H9 (cell line): ENCODE measurements around the gene TENT5C. TPM values are rescaled to one million over a fixed set of nuclear protein-coding genes. Genes with fewer than 3 reads are reported as not detected.

Experiments
- DNase-seq: peaks from one replicate; pipeline ENCODE4 v3.0.0-alpha.2; 2017
- H2AFZ ChIP-seq: one replicate; pipeline ENCODE4 v1.6.1; 2013; ENCODE audit warnings: mild to moderate bottlenecking, low read length, control low read depth, moderate library complexity
- H2AK5ac ChIP-seq: 2 replicates; pipeline ENCODE4 v1.6.1; 2013; ENCODE audit warnings: low read length, control low read depth, mixed read lengths; ENCODE audit not compliant: insufficient read length
- H2BK120ac ChIP-seq: one replicate; pipeline ENCODE4 v1.6.1; 2013; ENCODE audit warnings: low read depth, mild to moderate bottlenecking, low read length, control low read depth, inconsistent platforms; ENCODE audit not compliant: poor library complexity, severe bottlenecking
- H2BK12ac ChIP-seq: 2 replicates; pipeline ENCODE4 v1.6.1; 2013; ENCODE audit warnings: low read length, control low read depth, mixed read lengths, low read depth; ENCODE audit not compliant: insufficient read length
- H2BK15ac ChIP-seq: 2 replicates; pipeline ENCODE4 v1.6.1; 2013; ENCODE audit warnings: low read depth, low read length, control low read depth
- H2BK20ac ChIP-seq: one replicate; pipeline ENCODE4 v1.6.1; 2013; ENCODE audit warnings: low read depth, mild to moderate bottlenecking, low read length, control low read depth, inconsistent platforms; ENCODE audit not compliant: poor library complexity, severe bottlenecking
- H2BK5ac ChIP-seq: 2 replicates; pipeline ENCODE4 v1.6.1; 2013; ENCODE audit warnings: low read length, control low read depth, mixed read lengths; ENCODE audit not compliant: insufficient read length
- H3K14ac ChIP-seq: 2 replicates; pipeline ENCODE4 v1.6.1; 2013; ENCODE audit warnings: low read length, control low read depth; ENCODE audit not compliant: insufficient read depth
- H3K18ac ChIP-seq: 2 replicates; pipeline ENCODE4 v1.6.1; 2013; ENCODE audit warnings: low read depth, mild to moderate bottlenecking, mixed read lengths, low read length, control low read depth; ENCODE audit not compliant: insufficient read length
- H3K23ac ChIP-seq: 2 replicates; pipeline ENCODE4 v1.6.1; 2013; ENCODE audit warnings: low read length, control low read depth, mixed read lengths, low read depth; ENCODE audit not compliant: insufficient read length
- H3K23me2 ChIP-seq: 2 replicates; pipeline ENCODE4 v1.6.1; 2013; ENCODE audit warnings: low read depth, mild to moderate bottlenecking, mixed read lengths, low read length, control low read depth; ENCODE audit not compliant: insufficient read length, poor library complexity, severe bottlenecking
- H3K27ac ChIP-seq: 2 replicates; pipeline ENCODE4 v1.5.1; 2013; ENCODE audit warnings: low read length, control low read depth, mixed read lengths, low read depth; ENCODE audit not compliant: insufficient read length
- H3K27me3 ChIP-seq: 2 replicates; pipeline ENCODE4 v1.6.1; 2013; ENCODE audit warnings: low read length, control low read depth, inconsistent platforms; ENCODE audit not compliant: insufficient read depth
- H3K4ac ChIP-seq: 2 replicates; pipeline ENCODE4 v1.6.1; 2013; ENCODE audit warnings: low read depth, mild to moderate bottlenecking, control low read depth, inconsistent platforms, low read length, moderate library complexity
- H3K4me1 ChIP-seq: 2 replicates; pipeline ENCODE4 v1.6.1; 2013; ENCODE audit warnings: low read length, control low read depth, inconsistent platforms; ENCODE audit not compliant: insufficient read depth
- H3K4me2 ChIP-seq: 2 replicates; pipeline ENCODE4 v1.6.1; 2013; ENCODE audit warnings: low read length, control low read depth, mixed read lengths; ENCODE audit not compliant: insufficient read length, insufficient read depth
- H3K56ac ChIP-seq: 2 replicates; pipeline ENCODE4 v1.6.1; 2013; ENCODE audit warnings: low read depth, mild to moderate bottlenecking, mixed read lengths, low read length, control low read depth; ENCODE audit not compliant: insufficient read length
- H3K79me1 ChIP-seq: 2 replicates; pipeline ENCODE4 v1.6.1; 2013; ENCODE audit warnings: low read depth, mild to moderate bottlenecking, moderate library complexity, low read length, control low read depth, inconsistent platforms; ENCODE audit not compliant: insufficient read depth, poor library complexity, severe bottlenecking
- H3K79me2 ChIP-seq: 2 replicates; pipeline ENCODE4 v1.6.1; 2013; ENCODE audit warnings: low read length, control low read depth, inconsistent platforms; ENCODE audit not compliant: insufficient read depth
- H3K9ac ChIP-seq: 2 replicates; pipeline ENCODE4 v1.6.1; 2013; ENCODE audit warnings: low read length, control low read depth, mixed read lengths; ENCODE audit not compliant: insufficient read length; ENCODE audit errors: extremely low read depth
- H3K9me3 ChIP-seq: one replicate; pipeline ENCODE4 v1.6.1; 2013; ENCODE audit warnings: low read depth, low read length, inconsistent platforms; ENCODE audit not compliant: control insufficient read depth
- H3T11ph ChIP-seq: one replicate; pipeline ENCODE4 v1.6.1; 2013; ENCODE audit warnings: mild to moderate bottlenecking, low read length, control low read depth, inconsistent platforms
- H4K20me1 ChIP-seq: one replicate; pipeline ENCODE4 v1.6.1; 2013; ENCODE audit not compliant: control insufficient read depth, insufficient read length, insufficient read depth
- H4K5ac ChIP-seq: 2 replicates; pipeline ENCODE4 v1.6.1; 2013; ENCODE audit warnings: low read depth, mild to moderate bottlenecking, mixed read lengths, low read length, control low read depth; ENCODE audit not compliant: insufficient read length
- H4K8ac ChIP-seq: replicated peaks from 2 replicates; pipeline ENCODE4 v1.6.1; 2013; ENCODE audit warnings: low read length, control low read depth, mixed read lengths, low read depth; ENCODE audit not compliant: insufficient read length
- H4K91ac ChIP-seq: 2 replicates; pipeline ENCODE4 v1.6.1; 2013; ENCODE audit warnings: low read depth, mild to moderate bottlenecking, moderate library complexity, mixed read lengths, low read length, control low read depth; ENCODE audit not compliant: insufficient read length
- H3K27ac Mint-ChIP-seq, 3 experiments: 2 replicates in 2 of 3; 3 replicates in 1 of 3; pipeline ENCODE4 v1.8.0; 2020 to 2021; ENCODE audit warnings: mixed read lengths in 3 of 3, mild to moderate bottlenecking in 1 of 3, moderate library complexity in 1 of 3
- H3K27me3 Mint-ChIP-seq: 2 replicates; pipeline ENCODE4 v1.8.0; 2021; ENCODE audit warnings: low read depth, mild to moderate bottlenecking, moderate library complexity, mixed read lengths
- H3K36me3 Mint-ChIP-seq, 3 experiments: 2 replicates in 2 of 3; 3 replicates in 1 of 3; pipeline ENCODE4 v1.8.0; 2020 to 2021; ENCODE audit warnings: low read depth in 3 of 3, mixed read lengths in 3 of 3; ENCODE audit not compliant: insufficient read depth in 1 of 3
- H3K4me1 Mint-ChIP-seq, 2 experiments: 2 replicates each; pipeline ENCODE4 v1.8.0; 2020; ENCODE audit warnings: mixed read lengths in 2 of 2
- H3K4me3 Mint-ChIP-seq, 2 experiments: 2 replicates in 1 of 2; 3 replicates in 1 of 2; pipeline ENCODE4 v1.8.0; 2020 to 2021; ENCODE audit warnings: mild to moderate bottlenecking in 2 of 2, mixed read lengths in 2 of 2, moderate library complexity in 1 of 2
- H3K9me3 Mint-ChIP-seq, 2 experiments: 2 replicates in 1 of 2; 3 replicates in 1 of 2; pipeline ENCODE4 v1.8.0; 2020; ENCODE audit warnings: mild to moderate bottlenecking in 2 of 2, mixed read lengths in 2 of 2, moderate library complexity in 1 of 2
- WGBS: extraction: QIAGEN DNeasy Blood & Tissue Kit; methylation state at CpG from one replicate; pipeline ENCODE4 v1.1.7; 2013; ENCODE audit warnings: missing lambda C conversion rate, low lambda C conversion rate, mixed read lengths; ENCODE audit not compliant: insufficient read length; ENCODE audit errors: extremely low coverage; 5-methylcytosine and 5-hydroxymethylcytosine counted together
- total RNA-seq: library from RNA; stranded (reverse); gene quantifications from 2 replicates; pipeline ENCODE4 v1.2.1, GENCODE V29; 2021
- TF ChIP-seq, protein P1 (sequence below): fragments of 200-600 bp; sonication (generic); conservative IDR thresholded peaks from 3 replicates; pipeline ENCODE4 v1.8.0; 2021; ENCODE audit warnings: antibody characterized with exemption, mild to moderate bottlenecking

The TENT5C gene
- total RNA-seq, 1 experiment from 2014 or later: 0.37 TPM

DNA sequence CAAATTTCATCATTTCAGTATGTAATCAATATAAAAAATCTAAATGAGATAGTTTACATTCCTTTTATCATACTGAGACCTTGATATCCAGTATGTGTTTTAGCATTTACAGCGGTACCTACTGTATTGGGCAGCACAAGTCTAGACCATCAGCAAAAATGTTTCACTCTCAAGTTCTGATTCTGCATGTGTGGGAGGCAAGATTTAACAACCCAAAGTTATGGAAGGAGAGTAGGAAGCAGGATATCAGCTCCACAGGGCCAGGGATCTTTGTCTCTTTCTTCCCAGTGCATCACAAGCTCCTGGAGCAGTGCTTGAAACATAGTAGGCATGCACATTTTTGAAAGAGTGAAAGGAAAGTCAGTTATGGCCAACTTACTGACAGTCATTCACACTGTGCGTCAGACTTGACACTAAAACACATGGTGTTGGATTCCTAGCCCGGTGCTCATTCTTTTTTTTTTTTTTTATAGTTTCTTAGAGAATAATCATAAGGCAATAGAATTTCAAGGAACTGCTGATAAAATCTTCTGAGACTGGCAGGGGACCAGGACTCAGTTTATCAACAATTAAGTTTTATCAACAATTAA lies 6.1 kb downstream of the TENT5C start:
- no peak overlapping the region for H4K8ac ChIP-seq
- Mint-ChIP-seq H3K27me3 (peaks cover 86% of the 10 kb centered on the region), H3K4me3 (no peak overlapping the region), H3K36me3 (no peaks in the 10 kb centered on the region), H3K9me3 (no peaks in the 10 kb centered on the region), H3K4me1 (peaks cover 24 to 27% of the 10 kb centered on the region in 2 experiments), H3K27ac (no peak overlapping the region)
- no peak overlapping the region for H3T11ph ChIP-seq
- no peak overlapping the region for H4K5ac ChIP-seq
- no peak overlapping the region for H2BK120ac ChIP-seq
- no peaks in the 10 kb centered on the region for H3K79me1 ChIP-seq
- H3K18ac ChIP-seq: no peak overlapping the region
- no peak overlapping the region for H3K9ac ChIP-seq
- H2BK20ac ChIP-seq: no peak overlapping the region
- no peak overlapping the region for H4K91ac ChIP-seq
- H3K4me2 ChIP-seq: no peak overlapping the region
- DNase-seq: no peak
- no peaks in the 10 kb centered on the region for H3K79me2 ChIP-seq
- no peak overlapping the region for H3K4ac ChIP-seq
- H4K20me1 ChIP-seq: no peaks in the 10 kb centered on the region
- TF ChIP-seq, protein P1, sequence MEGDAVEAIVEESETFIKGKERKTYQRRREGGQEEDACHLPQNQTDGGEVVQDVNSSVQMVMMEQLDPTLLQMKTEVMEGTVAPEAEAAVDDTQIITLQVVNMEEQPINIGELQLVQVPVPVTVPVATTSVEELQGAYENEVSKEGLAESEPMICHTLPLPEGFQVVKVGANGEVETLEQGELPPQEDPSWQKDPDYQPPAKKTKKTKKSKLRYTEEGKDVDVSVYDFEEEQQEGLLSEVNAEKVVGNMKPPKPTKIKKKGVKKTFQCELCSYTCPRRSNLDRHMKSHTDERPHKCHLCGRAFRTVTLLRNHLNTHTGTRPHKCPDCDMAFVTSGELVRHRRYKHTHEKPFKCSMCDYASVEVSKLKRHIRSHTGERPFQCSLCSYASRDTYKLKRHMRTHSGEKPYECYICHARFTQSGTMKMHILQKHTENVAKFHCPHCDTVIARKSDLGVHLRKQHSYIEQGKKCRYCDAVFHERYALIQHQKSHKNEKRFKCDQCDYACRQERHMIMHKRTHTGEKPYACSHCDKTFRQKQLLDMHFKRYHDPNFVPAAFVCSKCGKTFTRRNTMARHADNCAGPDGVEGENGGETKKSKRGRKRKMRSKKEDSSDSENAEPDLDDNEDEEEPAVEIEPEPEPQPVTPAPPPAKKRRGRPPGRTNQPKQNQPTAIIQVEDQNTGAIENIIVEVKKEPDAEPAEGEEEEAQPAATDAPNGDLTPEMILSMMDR: no peak
- H3K56ac ChIP-seq: no peak overlapping the region
- H3K9me3 ChIP-seq: no peaks in the 10 kb centered on the region
- no peak overlapping the region for H2BK12ac ChIP-seq
- H3K23me2 ChIP-seq: peaks cover 2% of the 10 kb centered on the region
- no peaks in the 10 kb centered on the region; the same call in 1 of the 2 replicates for H3K27me3 ChIP-seq
- no peak overlapping the region for H2AFZ ChIP-seq
- no peaks in the 10 kb centered on the region for H3K4me1 ChIP-seq
- H2AK5ac ChIP-seq: no peak overlapping the region
- no peak overlapping the region for H3K27ac ChIP-seq
- no peak overlapping the region for H2BK5ac ChIP-seq
- WGBS: no CpG with 5 or more reads among the region's 3 CpGs
- H3K23ac ChIP-seq: no peak overlapping the region
- H2BK15ac ChIP-seq: no peak overlapping the region
- no peak overlapping the region for H3K14ac ChIP-seq
